ENCODE data around the gene WDR18.

GRCh38 chr19:972281-972680 is 11.9 kb upstream of the WDR18 start:
- no peak for TF ChIP-seq CTCF (conservative IDR thresholded peaks at IDR 0.05; ENCODE audit: low read depth, low read length)
- no peak for TF ChIP-seq MXI1 (IDR thresholded peaks at IDR 0.05; ENCODE audit: borderline replicate concordance, low read depth, low read length)
- no peak for TF ChIP-seq MAFK (IDR thresholded peaks at IDR 0.05; ENCODE audit: low read depth, low read length)
- TF ChIP-seq NFE2L2 (IDR thresholded peaks at IDR 0.05; ENCODE audit: low read depth, low read length), result no peak
- no peak for TF ChIP-seq POLR2A (IDR thresholded peaks at IDR 0.05; ENCODE audit: low read depth, low read length)
- TF ChIP-seq USF2 (IDR thresholded peaks at IDR 0.05; ENCODE audit: low read depth, low read length), result no peak
- no peak for TF ChIP-seq BHLHE40 (IDR thresholded peaks at IDR 0.05; ENCODE audit: low read depth, low read length)
- no peak for TF ChIP-seq RCOR1 (IDR thresholded peaks at IDR 0.05; ENCODE audit: insufficient replicate concordance, low read length)
- no peak for TF ChIP-seq MAZ (IDR thresholded peaks at IDR 0.05; ENCODE audit: borderline replicate concordance, low read depth, low read length)
- no peak for TF ChIP-seq RFX5 (IDR thresholded peaks at IDR 0.05; ENCODE audit: low read depth, low read length)
